OCI-LY1 (cell line): ENCODE measurements around the gene CNTN6.
"Not testable (repeated sequence)": the region's sequence is repeated elsewhere in the genome, so short reads cannot be mapped to it uniquely, and the experiment has no call there.

Experiments
- H2AFZ ChIP-seq: fragments of 200-600 bp; sonication (generic), shearing (Covaris generic); 2 replicates; pipeline ENCODE4 v1.6.0; 2014; ENCODE audit warnings: antibody characterized with exemption, mild to moderate bottlenecking, low read length
- H3F3A ChIP-seq: fragments of 200-600 bp; sonication (generic), shearing (Covaris generic); 2 replicates; pipeline ENCODE4 v1.6.0; 2014; ENCODE audit warnings: mild to moderate bottlenecking, antibody characterized with exemption, low read length, moderate library complexity; ENCODE audit not compliant: insufficient read depth
- H3K27ac ChIP-seq: fragments of 200-600 bp; sonication (generic); 2 replicates; pipeline ENCODE4 v1.5.1; 2014; ENCODE audit warnings: low read length, mixed run types, mild to moderate bottlenecking, low read depth; ENCODE audit not compliant: poor library complexity, severe bottlenecking
- H3K27me3 ChIP-seq: fragments of 200-600 bp; sonication (generic); 2 replicates; pipeline ENCODE4 v1.6.0; 2014; ENCODE audit warnings: antibody characterized with exemption, mild to moderate bottlenecking, low read length, moderate library complexity; ENCODE audit not compliant: insufficient read depth
- H3K36me3 ChIP-seq: fragments of 200-600 bp; sonication (generic); 2 replicates; pipeline ENCODE4 v1.6.1; 2014; ENCODE audit warnings: mild to moderate bottlenecking, antibody characterized with exemption, low read length, moderate library complexity, mixed read lengths; ENCODE audit not compliant: insufficient read depth
- H3K4me1 ChIP-seq: fragments of 200-600 bp; sonication (generic); 2 replicates; pipeline ENCODE4 v1.5.1; 2014; ENCODE audit warnings: mild to moderate bottlenecking, low read length, moderate library complexity; ENCODE audit not compliant: insufficient read depth, severe bottlenecking
- H3K4me2 ChIP-seq: fragments of 200-600 bp; sonication (generic), shearing (Covaris generic); 2 replicates; pipeline ENCODE4 v1.6.1; 2014; ENCODE audit warnings: low read length
- H3K4me3 ChIP-seq: fragments of 200-600 bp; sonication (generic); 2 replicates; pipeline ENCODE4 v1.5.1; 2014; ENCODE audit warnings: low read length, low read depth, mild to moderate bottlenecking, mixed read lengths; ENCODE audit not compliant: poor library complexity, severe bottlenecking
- H3K79me2 ChIP-seq: fragments of 200-600 bp; shearing (Covaris generic); 2 replicates; pipeline ENCODE4 v1.6.1; 2016; ENCODE audit warnings: mixed run types, low read length, mixed read lengths; ENCODE audit not compliant: insufficient read depth
- H3K9ac ChIP-seq: fragments of 200-600 bp; sonication (generic), shearing (Covaris generic); 2 replicates; pipeline ENCODE4 v1.6.1; 2014; ENCODE audit warnings: mild to moderate bottlenecking, low read length, mixed read lengths
- H3K9me2 ChIP-seq: fragments of 200-600 bp; sonication (generic), shearing (Covaris generic); 2 replicates; pipeline ENCODE4 v1.6.1; 2014; ENCODE audit warnings: low read depth, mild to moderate bottlenecking, low read length, mixed read lengths
- H3K9me3 ChIP-seq: fragments of 200-600 bp; shearing (Covaris generic); 2 replicates; pipeline ENCODE4 v1.6.1; 2014; ENCODE audit warnings: low read length, mixed read lengths
- H4K20me1 ChIP-seq: fragments of 200-600 bp; sonication (generic), shearing (Covaris generic); 2 replicates; pipeline ENCODE4 v1.6.0; 2016; ENCODE audit warnings: mild to moderate bottlenecking, low read length; ENCODE audit not compliant: insufficient read depth
- CTCF ChIP-seq: fragments of 200-600 bp; sonication (generic), shearing (Covaris generic); IDR thresholded peaks from 2 replicates; pipeline ENCODE4 v1.5.1; 2017; ENCODE audit warnings: mild to moderate bottlenecking, antibody characterized with exemption, low read length, moderate library complexity, mixed read lengths
- EZH2 ChIP-seq: fragments of 200-600 bp; sonication (generic), shearing (Covaris generic); IDR thresholded peaks from 2 replicates; pipeline ENCODE4 v1.8.0; 2017; ENCODE audit warnings: borderline replicate concordance, mixed run types, mild to moderate bottlenecking, antibody characterized with exemption, low read length, moderate library complexity, mixed read lengths

Gene CNTN6

GRCh38 chr3:1381647-1382036 lies 288.8 kb downstream of the CNTN6 start:
- H3K4me3 ChIP-seq: no peak overlapping the region
- no peaks in the 10 kb centered on the region for H3F3A ChIP-seq
- no peak overlapping the region for H3K9ac ChIP-seq
- TF ChIP-seq CTCF: no peak
- no peaks in the 10 kb centered on the region for H3K27me3 ChIP-seq
- H3K4me2 ChIP-seq: peak overlapping the region; percentile 8; the same call in 1 of the 2 replicates
- no peaks in the 10 kb centered on the region for H3K79me2 ChIP-seq
- peaks cover 11% of the 10 kb centered on the region for H3K4me1 ChIP-seq
- H3K36me3 ChIP-seq: no peaks in the 10 kb centered on the region
- H2AFZ ChIP-seq: no peak overlapping the region
- H3K9me3 ChIP-seq: no peaks in the 10 kb centered on the region
- no peaks in the 10 kb centered on the region for H4K20me1 ChIP-seq
- no peaks in the 10 kb centered on the region for H3K9me2 ChIP-seq
- H3K27ac ChIP-seq: no peak overlapping the region

GRCh38 chr3:1387396-1387905 lies 294.6 kb downstream of the CNTN6 start:
- H3K36me3 ChIP-seq, H3K9me3 ChIP-seq, H3K27me3 ChIP-seq, H4K20me1 ChIP-seq, H3K79me2 ChIP-seq, H3K4me1 ChIP-seq, H3F3A ChIP-seq, H2AFZ ChIP-seq, H3K27ac ChIP-seq, H3K4me3 ChIP-seq, H3K4me2 ChIP-seq, H3K9me2 ChIP-seq, H3K9ac ChIP-seq: not testable (repeated sequence)

GRCh38 chr3:1394188-1394587 lies 301.4 kb downstream of the CNTN6 start:
- Histone ChIP-seq H3F3A (no peaks in the 10 kb centered on the region), H3K4me2 (no peak overlapping the region), H3K79me2 (no peaks in the 10 kb centered on the region), H3K9ac (no peak overlapping the region), H3K9me3 (no peaks in the 10 kb centered on the region), H3K4me3 (no peak overlapping the region), H2AFZ (no peak overlapping the region), H3K27me3 (no peaks in the 10 kb centered on the region), H3K36me3 (no peaks in the 10 kb centered on the region), H3K27ac (no peak overlapping the region), H4K20me1 (no peaks in the 10 kb centered on the region), H3K9me2 (no peaks in the 10 kb centered on the region), H3K4me1 (no peaks in the 10 kb centered on the region)
- TF ChIP-seq EZH2: no peak
- TF ChIP-seq CTCF: no peak

- TF ChIP-seq EZH2 (no peak), CTCF (no peak)
- Histone ChIP-seq H3K27ac (no peak overlapping the region), H2AFZ (no peak overlapping the region), H3K9ac (no peak overlapping the region), H3K9me3 (no peaks in the 10 kb centered on the region), H3K4me3 (no peak overlapping the region), H3K4me1 (no peaks in the 10 kb centered on the region), H3F3A (no peaks in the 10 kb centered on the region), H4K20me1 (no peaks in the 10 kb centered on the region), H3K79me2 (no peaks in the 10 kb centered on the region), H3K36me3 (no peaks in the 10 kb centered on the region), H3K4me2 (no peak overlapping the region), H3K27me3 (no peaks in the 10 kb centered on the region), H3K9me2 (no peaks in the 10 kb centered on the region)
Measured at GRCh38 chr3:1400571-1400970, 307.7 kb downstream of the CNTN6 start.
